ENCODE results near the gene JUNB. TPM values are rescaled to one million over a fixed set of nuclear protein-coding genes. Genes with fewer than 3 reads are reported as not detected.

Gene JUNB
- total and polyA plus RNA-seq, 2 of the 8 experiments (the other 6 are each of a cell fraction or from before 2014, with no cell fraction given), result 7.4 to 10.0 TPM

DNA sequence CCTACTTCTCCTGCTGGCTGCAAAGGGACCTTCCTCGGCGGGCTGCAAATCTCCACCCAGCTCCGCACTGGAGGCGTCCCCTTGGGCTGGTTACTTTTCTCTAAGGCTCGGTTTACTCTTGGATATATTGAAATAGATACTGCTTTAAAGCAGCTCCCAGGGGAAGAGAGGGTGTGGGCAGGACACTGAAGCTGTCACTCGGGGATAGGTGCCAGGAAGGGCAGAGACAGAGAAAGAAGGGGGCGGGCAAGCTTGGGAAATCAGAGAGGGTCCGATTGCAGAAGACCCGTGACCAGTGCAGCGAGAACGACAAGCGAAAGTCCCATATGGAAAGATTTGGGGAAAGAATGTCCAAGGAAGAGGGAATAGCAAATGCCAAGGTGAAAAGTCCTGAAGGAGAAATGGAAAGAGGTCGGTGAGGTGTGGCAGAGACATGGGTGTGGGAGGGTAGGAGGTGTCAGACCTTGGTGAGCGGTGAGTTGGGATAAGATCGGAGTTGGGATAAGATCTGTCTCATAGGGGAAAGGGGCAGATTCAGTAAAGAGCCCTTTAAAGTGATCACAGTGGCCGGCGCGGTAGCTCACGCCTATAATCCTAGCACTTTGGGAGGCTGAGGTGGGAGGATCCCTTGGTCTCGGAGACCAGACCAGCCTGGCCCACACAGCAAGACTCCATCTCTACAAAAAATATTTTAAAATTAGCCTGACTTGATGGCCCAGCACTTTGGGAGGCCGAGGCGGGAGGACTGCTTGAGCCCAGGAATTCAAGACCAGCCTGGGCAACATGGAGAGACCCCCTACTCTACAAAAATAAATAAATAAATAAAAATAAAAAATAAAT lies 11.2 kb downstream of the JUNB start:
- Histone ChIP-seq H4K5ac (ENCODE audit: insufficient read length, low read depth, low read length) (no peak overlapping the region), H2BK120ac (replicated peaks; ENCODE audit: low read depth, low read length) (no peak overlapping the region), H3K23me2 (ENCODE audit: low read depth, low read length) (peaks cover 18% of the 10 kb centered on the region; the same call in 1 of the 2 replicates), H3K4me2 (ENCODE audit: insufficient read depth in 1 of 2, low read depth in 2 of 2, low read length in 2 of 2) (peak overlapping the region; percentile 91 to 92), H4K91ac (replicated peaks; ENCODE audit: insufficient read length, low read length) (peak overlapping the region; percentile 46), H3K27ac (ENCODE audit: low read depth, low read length) (0 out of 2 replicates have a peak overlapping the region, but pooled peaks have one; percentile 3), H2AFZ (ENCODE audit: low read length) (peak overlapping the region; percentile 73; the same call in 1 of the 2 replicates), H2BK12ac (ENCODE audit: low read depth, low read length) (no peak overlapping the region), H3K79me2 (ENCODE audit: control insufficient read depth in 1 of 2, insufficient read depth in 2 of 2, low read length in 2 of 2) (peaks cover 0 to 16% of the 10 kb centered on the region in 2 experiments; a peak in 2 of 4 replicates), H3K18ac (ENCODE audit: extremely low read depth, low read length) (no peak overlapping the region), H3K14ac (ENCODE audit: insufficient read length) (no peak overlapping the region), H3K56ac (replicated peaks; ENCODE audit: insufficient read length, low read depth, low read length) (peak overlapping the region; percentile 11), H3K36me3 (ENCODE audit: control insufficient read depth in 2 of 4, insufficient read depth in 4 of 4, low read length in 3 of 4) (peaks cover 8 to 19% (median 14%) of the 10 kb centered on the region in 4 experiments; a peak in 7 of 8 replicates), H2BK20ac (ENCODE audit: low read length) (no peak overlapping the region), H4K20me1 (replicated peaks in 1 of 2; ENCODE audit: control insufficient read depth in 1 of 2, insufficient read depth in 2 of 2, low read length in 2 of 2) (peaks cover 0 to 6% of the 10 kb centered on the region in 2 experiments), H4K8ac (ENCODE audit: extremely low read depth, insufficient read depth, low read length) (no peak overlapping the region; the same call in 1 of the 2 replicates), H3K27me3 (replicated peaks in 1 of 4; ENCODE audit: control insufficient read depth in 3 of 4, extremely low read depth in 1 of 4, insufficient read depth in 3 of 4, low read length in 3 of 4) (peaks cover 0 to 4% (median under 1%) of the 10 kb centered on the region in 4 experiments; a peak in 2 of 7 replicates), H3K4me1 (replicated peaks in 1 of 4; ENCODE audit: control insufficient read depth in 3 of 4, insufficient read depth in 4 of 4, low read length in 3 of 4) (peaks cover 0 to 20% (median 13%) of the 10 kb centered on the region in 4 experiments; a peak in 6 of 7 replicates), H3K23ac (ENCODE audit: insufficient read length) (no peak overlapping the region), H3K9me3 (ENCODE audit: insufficient read depth in 2 of 2, low read depth in 1 of 2, low read length in 1 of 2) (no peaks in the 10 kb centered on the region), H2BK15ac (ENCODE audit: low read length) (no peak overlapping the region), H2AK5ac (ENCODE audit: low read depth, low read length) (no peak overlapping the region), H3K4ac (replicated peaks; ENCODE audit: insufficient read length, low read depth, low read length) (no peak overlapping the region), H3K9ac (replicated peaks in 1 of 4; ENCODE audit: extremely low read depth in 1 of 4, low read depth in 3 of 4, low read length in 3 of 4) (no peak overlapping the region; a peak in 1 of 7 replicates), H3K4me3 (ENCODE audit: extremely low read depth in 1 of 4, insufficient read depth in 2 of 4, low read depth in 3 of 4, low read length in 4 of 4) (peak overlapping the region; percentile 85 to 98 (median 97)), H3K79me1 (ENCODE audit: low read depth, low read length) (peaks cover 7% of the 10 kb centered on the region), H2BK5ac (ENCODE audit: low read depth, low read length) (no peak overlapping the region)
- ChIA-PET POLR2A (ENCODE audit: partially characterized antibody) (interaction anchor here (0.6 to 15.2 kb wide), 15 partner anchors 10 to 1359 kb away, joined by 3 to 317 read pairs (median 3); partner anchors contain the start of genes HOOK2, JUNB and TRIR), CTCF (ENCODE audit: partially characterized antibody) (interaction anchor here (0.6 to 17.9 kb wide), 13 partner anchors 11 to 89 kb away, joined by 3 to 288 read pairs (median 5); partner anchors contain the start of gene JUNB)
- TF ChIP-seq YY1 (IDR thresholded peaks at IDR 0.05; ENCODE audit: low read depth, low read length) (no peak), SAP30 (IDR thresholded peaks at IDR 0.05; ENCODE audit: insufficient read depth, insufficient replicate concordance, low read length) (peak; percentile 12)
- FAIRE-seq (no peak), DNase-seq (ENCODE audit: low read depth in 1 of 2, low spot score in 2 of 2) (no peak)
- 58% methylated on average over 22 of the region's 22 CpGs; no CpG with 5 or more reads in 1 of the 2 experiments for WGBS, 2 experiments (ENCODE audit: extremely low coverage in 1 of 2, insufficient coverage in 1 of 2, insufficient read length in 1 of 2, insufficient replicate concordance in 2 of 2, low coverage in 1 of 2, low lambda C conversion rate in 2 of 2, missing lambda C conversion rate in 1 of 2)
